Sigmoid colon (tissue), 7 donors: ENCODE data around the gene OCRL. TPM values are rescaled to one million over a fixed set of nuclear protein-coding genes. Genes with fewer than 3 reads are reported as not detected.

Experiments used
- DNase-seq: peaks from one replicate; pipeline ENCODE4 v3.0.0-alpha.2; 2019
- H3K27ac ChIP-seq, 4 donors: fragments of 200-600 bp; sonication (generic); one replicate each; pipeline ENCODE4 v1.5.1; 2016 to 2019; ENCODE audit warnings: mild to moderate bottlenecking in 1 of 4
- H3K27me3 ChIP-seq, 3 donors: fragments of 200-600 bp; sonication (generic); one replicate each; pipeline ENCODE4 v1.5.1; 2019; ENCODE audit warnings: mild to moderate bottlenecking in 1 of 3
- H3K36me3 ChIP-seq, 4 donors: fragments of 200-600 bp; sonication (generic); one replicate each; pipeline ENCODE4 v1.5.1; 2016 to 2019
- H3K4me1 ChIP-seq, 4 donors: fragments of 200-600 bp; sonication (generic); one replicate each; pipeline ENCODE4 v1.5.1; 2017 to 2019
- H3K4me3 ChIP-seq, 4 donors: fragments of 200-600 bp; sonication (generic); one replicate each; pipeline ENCODE4 v1.5.1; 2017 to 2019; ENCODE audit warnings: mild to moderate bottlenecking in 2 of 4, moderate library complexity in 1 of 4
- H3K9me3 ChIP-seq, 4 donors: fragments of 200-600 bp in 3 of 4; sonication (generic) in 3 of 4; one replicate each; pipeline versions ENCODE4 v1.5.1 to v1.6.1; 2013 to 2019
- EP300 ChIP-seq, 4 donors: sonication (generic); formaldehyde crosslinking; IDR thresholded peaks; one replicate each; pipeline ENCODE4 v1.6.1; 2017; ENCODE audit warnings: antibody characterized with exemption in 4 of 4
- POLR2A ChIP-seq, 2 donors: fragments of 450-650 bp; IDR thresholded peaks; one replicate each; pipeline ENCODE4 v1.6.1; 2016; ENCODE audit warnings: antibody characterized with exemption in 2 of 2, mild to moderate bottlenecking in 2 of 2, moderate library complexity in 2 of 2
- POLR2AphosphoS5 ChIP-seq, 4 donors: sonication (generic); formaldehyde crosslinking; IDR thresholded peaks; one replicate each; pipeline ENCODE4 v1.6.1; 2017; ENCODE audit warnings: antibody characterized with exemption in 4 of 4
- WGBS, 2 donors: extraction: QIAGEN DNeasy Blood & Tissue Kit; methylation state at CpG; one replicate each; pipeline ENCODE4 v1.1.7; 2013; 5-methylcytosine and 5-hydroxymethylcytosine counted together
- intact Hi-C: fragments of 100-400 bp; cut with DNase I; formaldehyde crosslinking; loops from one replicate; pipeline ENCODE4 v1.15.1; 2023
- polyA plus RNA-seq, 3 donors: library from polyadenylated mRNA; stranded (reverse); fragments of 200-250 nt; gene quantifications; one replicate each; pipeline ENCODE4 v1.2.3, GENCODE V29; 2013
- total RNA-seq, 4 donors: library from RNA; depleted of rRNA; stranded (reverse); fragments of >200 nt; gene quantifications; one replicate each; pipeline ENCODE4 v1.1.0, GENCODE V29; 2016
- TF ChIP-seq, protein P1 (sequence below), 4 experiments: fragments of 450-650 bp in 3 of 4; fragments of 200-600 bp in 1 of 4; IDR thresholded peaks; one replicate each; pipeline ENCODE4 v1.5.1; 2016 to 2019; ENCODE audit warnings: antibody characterized with exemption in 4 of 4, mild to moderate bottlenecking in 3 of 4, moderate library complexity in 2 of 4
- donor health status: healthy with polysubstance abuse.
- donor health status: Bipolar disorder and iron deficiency.
- donor health status: healthy.

OCRL gene
- total and polyA plus RNA-seq, 7 donors, result 12.2 to 24.1 (median 15.1) TPM

DNA sequence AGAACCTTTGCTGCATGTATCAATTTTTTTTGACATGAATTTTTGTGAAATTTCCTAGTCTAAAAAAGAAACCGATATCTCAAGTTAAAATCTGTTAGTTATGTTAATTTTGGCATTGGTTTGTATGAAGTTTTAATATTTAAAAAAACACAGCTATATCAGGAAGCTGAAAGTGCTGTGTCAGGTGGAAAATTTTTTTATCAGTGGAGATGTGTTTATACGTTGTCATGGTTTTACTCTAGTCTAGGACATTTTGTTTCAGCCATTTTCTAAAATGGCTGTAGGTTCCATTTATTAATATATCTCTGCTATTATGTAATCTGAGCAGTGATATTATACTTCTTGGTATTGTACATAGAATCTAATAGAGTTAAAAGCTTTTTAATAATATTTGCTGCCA is 34.2 kb downstream of the OCRL start:
- Histone ChIP-seq H3K9me3 (no peaks in the 10 kb centered on the region), H3K4me1 (no peaks in the 10 kb centered on the region), H3K4me3 (no peak overlapping the region), H3K36me3 (peaks cover 0 to 38% (median 2%) of the 10 kb centered on the region in 4 donors), H3K27me3 (no peaks in the 10 kb centered on the region), H3K27ac (no peak overlapping the region)
- 86 to 90% methylated on average over 2 of the region's 2 CpGs for WGBS, 2 donors
- TF ChIP-seq EP300 (IDR thresholded peaks at IDR 0.05), result no peak
- no peak for TF ChIP-seq POLR2A (IDR thresholded peaks at IDR 0.05)
- TF ChIP-seq POLR2AphosphoS5 (IDR thresholded peaks at IDR 0.05), result no peak
- TF ChIP-seq, protein P1, sequence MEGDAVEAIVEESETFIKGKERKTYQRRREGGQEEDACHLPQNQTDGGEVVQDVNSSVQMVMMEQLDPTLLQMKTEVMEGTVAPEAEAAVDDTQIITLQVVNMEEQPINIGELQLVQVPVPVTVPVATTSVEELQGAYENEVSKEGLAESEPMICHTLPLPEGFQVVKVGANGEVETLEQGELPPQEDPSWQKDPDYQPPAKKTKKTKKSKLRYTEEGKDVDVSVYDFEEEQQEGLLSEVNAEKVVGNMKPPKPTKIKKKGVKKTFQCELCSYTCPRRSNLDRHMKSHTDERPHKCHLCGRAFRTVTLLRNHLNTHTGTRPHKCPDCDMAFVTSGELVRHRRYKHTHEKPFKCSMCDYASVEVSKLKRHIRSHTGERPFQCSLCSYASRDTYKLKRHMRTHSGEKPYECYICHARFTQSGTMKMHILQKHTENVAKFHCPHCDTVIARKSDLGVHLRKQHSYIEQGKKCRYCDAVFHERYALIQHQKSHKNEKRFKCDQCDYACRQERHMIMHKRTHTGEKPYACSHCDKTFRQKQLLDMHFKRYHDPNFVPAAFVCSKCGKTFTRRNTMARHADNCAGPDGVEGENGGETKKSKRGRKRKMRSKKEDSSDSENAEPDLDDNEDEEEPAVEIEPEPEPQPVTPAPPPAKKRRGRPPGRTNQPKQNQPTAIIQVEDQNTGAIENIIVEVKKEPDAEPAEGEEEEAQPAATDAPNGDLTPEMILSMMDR (IDR thresholded peaks at IDR 0.05), result no peak
- intact Hi-C loops, result no loop called here
- no peak for DNase-seq

DNA sequence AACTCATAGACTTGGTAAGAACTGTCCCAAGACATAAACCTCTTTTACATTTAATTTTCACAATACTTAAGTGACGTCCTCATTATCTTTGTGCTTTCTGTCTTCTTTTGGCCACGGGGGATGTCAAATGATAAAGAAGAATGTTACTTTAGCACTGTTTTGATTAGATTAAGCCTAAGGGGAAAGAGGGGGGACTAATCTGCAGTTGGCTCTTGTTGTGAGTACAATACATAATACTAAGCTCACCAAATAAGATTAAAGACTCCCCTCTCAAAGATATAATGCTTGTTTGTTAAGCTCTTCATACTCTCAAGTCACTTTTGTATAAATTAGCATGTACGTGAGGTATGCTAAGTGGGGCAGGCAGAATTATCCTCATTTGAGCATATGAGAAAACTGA is 36.5 kb downstream of the OCRL start:
- DNase-seq, result no peak
- no peaks in the 10 kb centered on the region for H3K27me3 ChIP-seq
- peaks cover 0 to 22% (median 2%) of the 10 kb centered on the region in 4 donors for H3K36me3 ChIP-seq
- TF ChIP-seq POLR2A (IDR thresholded peaks at IDR 0.05), result no peak
- TF ChIP-seq EP300 (IDR thresholded peaks at IDR 0.05), result no peak
- TF ChIP-seq, protein P1 (IDR thresholded peaks at IDR 0.05), result no peak
- TF ChIP-seq POLR2AphosphoS5 (IDR thresholded peaks at IDR 0.05), result no peak
- H3K4me1 ChIP-seq, result no peaks in the 10 kb centered on the region
- H3K27ac ChIP-seq, result no peak overlapping the region
- intact Hi-C loops, result no loop called here
- H3K9me3 ChIP-seq, result no peaks in the 10 kb centered on the region
- 87 to 91% methylated on average over 3 of the region's 3 CpGs for WGBS, 2 donors
- no peak overlapping the region for H3K4me3 ChIP-seq

DNA sequence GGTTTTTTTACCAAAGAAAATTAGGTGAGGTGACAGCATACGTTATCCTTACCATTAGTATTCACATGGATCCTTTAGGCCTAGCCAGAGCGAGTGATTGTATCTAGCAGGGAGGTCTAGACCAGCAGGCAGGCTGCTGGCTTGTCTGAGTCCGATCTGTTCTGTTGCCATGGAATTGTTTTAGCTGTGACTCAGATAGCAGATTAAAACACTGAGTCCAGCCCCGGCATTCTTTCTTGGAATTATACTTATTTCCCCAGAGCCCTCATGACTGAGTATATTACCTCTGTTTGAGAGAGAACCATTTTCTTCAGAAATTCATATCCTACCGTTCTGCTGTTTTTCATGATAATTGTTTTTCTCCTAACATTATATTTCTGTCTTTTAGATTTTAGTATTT is 37.4 kb downstream of the OCRL start:
- Histone ChIP-seq H3K27ac (peak overlapping the region in 1 of 4 donors; percentile 25), H3K4me1 (no peaks in the 10 kb centered on the region), H3K36me3 (peaks cover 0 to 22% (median 2%) of the 10 kb centered on the region in 4 donors), H3K4me3 (no peak overlapping the region), H3K27me3 (no peaks in the 10 kb centered on the region), H3K9me3 (no peaks in the 10 kb centered on the region)
- TF ChIP-seq POLR2AphosphoS5 (IDR thresholded peaks at IDR 0.05) (no peak), POLR2A (IDR thresholded peaks at IDR 0.05) (no peak), EP300 (IDR thresholded peaks at IDR 0.05) (no peak)
- TF ChIP-seq, protein P1 (IDR thresholded peaks at IDR 0.05), result no peak
- WGBS, 2 donors, result 83 to 86% methylated on average over 5 of the region's 5 CpGs
- intact Hi-C loops, result no loop called here
- no peak for DNase-seq

DNA sequence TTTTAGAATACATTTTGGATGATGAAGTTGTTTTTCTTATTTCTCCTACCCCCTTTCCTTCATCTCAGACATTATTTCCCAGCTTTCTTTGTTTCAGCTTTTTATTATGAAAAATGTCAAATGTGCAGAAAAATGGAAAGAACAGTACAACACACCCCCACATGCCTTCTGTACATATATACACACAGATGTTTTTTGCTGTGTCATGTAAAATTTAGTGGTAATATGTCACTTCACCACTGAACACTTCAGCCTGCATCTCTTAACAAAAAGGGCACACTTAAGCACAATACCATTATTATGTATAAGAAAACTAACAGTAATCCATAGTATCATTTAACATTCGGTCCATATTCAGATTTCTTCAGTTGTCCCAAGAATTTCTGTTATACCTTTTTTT is 37.8 kb downstream of the OCRL start:
- H3K27me3 ChIP-seq, result no peaks in the 10 kb centered on the region
- intact Hi-C loops, result no loop called here
- TF ChIP-seq POLR2AphosphoS5 (IDR thresholded peaks at IDR 0.05) (no peak), POLR2A (IDR thresholded peaks at IDR 0.05) (no peak), EP300 (IDR thresholded peaks at IDR 0.05) (no peak)
- TF ChIP-seq, protein P1 (IDR thresholded peaks at IDR 0.05), result no peak
- DNase-seq, result no peak
- WGBS, 2 donors, result 89 to 95% methylated on average over 1 of the region's 1 CpG
- peaks cover 0 to 22% (median 2%) of the 10 kb centered on the region in 4 donors for H3K36me3 ChIP-seq
- no peaks in the 10 kb centered on the region for H3K9me3 ChIP-seq
- H3K27ac ChIP-seq, result no peak overlapping the region
- no peak overlapping the region for H3K4me3 ChIP-seq
- H3K4me1 ChIP-seq, result no peaks in the 10 kb centered on the region

DNA sequence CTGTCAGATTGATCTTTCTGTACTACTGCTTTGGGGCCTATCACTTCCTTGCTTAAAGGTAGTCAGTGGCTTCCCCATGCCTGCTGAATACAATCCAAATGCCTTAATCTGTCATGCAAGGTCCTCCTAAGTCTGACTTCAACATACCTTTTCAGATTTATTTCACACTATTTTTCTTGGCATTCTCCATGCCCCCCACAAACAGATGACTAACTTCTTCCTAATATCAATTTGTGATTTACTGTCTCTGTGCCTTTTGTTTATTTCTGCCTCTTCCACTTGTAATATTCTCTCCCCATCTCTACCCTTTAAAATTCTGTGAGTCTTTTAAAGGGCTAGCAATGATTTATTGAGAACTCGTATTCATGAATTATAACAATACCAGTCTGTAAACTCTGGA is 41.8 kb downstream of the OCRL start:
- intact Hi-C loops, result no loop called here

More for the DNA sequence above, 41.8 kb downstream of the OCRL start:
- Histone ChIP-seq H3K27me3 (no peaks in the 10 kb centered on the region), H3K4me1 (peaks cover 0 to 10% (median 2%) of the 10 kb centered on the region in 4 donors), H3K9me3 (no peaks in the 10 kb centered on the region), H3K4me3 (no peak overlapping the region), H3K27ac (no peak overlapping the region), H3K36me3 (peaks cover 0 to 4% (median 0%) of the 10 kb centered on the region in 4 donors)
- 75 to 87% methylated on average over 1 of the region's 1 CpG for WGBS, 2 donors
- TF ChIP-seq POLR2AphosphoS5 (IDR thresholded peaks at IDR 0.05), result peak in 1 of 4 donors; percentile 26
- no peak for TF ChIP-seq POLR2A (IDR thresholded peaks at IDR 0.05)
- DNase-seq, result no peak
